Neuronal stem cell (in vitro differentiated cells): Measurements from ENCODE around the gene TMEM9.

Source experiments
- DNase-seq: peaks from one replicate; pipeline ENCODE4 v3.0.0-alpha.2; 2013; ENCODE audit warnings: low spot score
- H2AFZ ChIP-seq: one replicate; pipeline ENCODE4 v1.6.1; 2013; ENCODE audit warnings: mild to moderate bottlenecking, low read length, inconsistent platforms
- H2AK5ac ChIP-seq: 2 replicates; pipeline ENCODE4 v1.6.1; 2013; ENCODE audit warnings: low read depth, mild to moderate bottlenecking, inconsistent platforms, low read length, moderate library complexity, mixed read lengths
- H2BK120ac ChIP-seq: 2 replicates; pipeline ENCODE4 v1.6.1; 2013; ENCODE audit warnings: low read depth, mild to moderate bottlenecking, inconsistent platforms, low read length, moderate library complexity, mixed read lengths
- H2BK12ac ChIP-seq: one replicate; pipeline ENCODE4 v1.6.1; 2013; ENCODE audit warnings: low read length, inconsistent platforms
- H2BK15ac ChIP-seq: 2 replicates; pipeline ENCODE4 v1.6.1; 2013; ENCODE audit warnings: mild to moderate bottlenecking, low read length, inconsistent platforms, mixed read lengths
- H2BK5ac ChIP-seq: one replicate; pipeline ENCODE4 v1.6.1; 2013; ENCODE audit warnings: inconsistent platforms, mild to moderate bottlenecking, low read length, moderate library complexity
- H3K14ac ChIP-seq: one replicate; pipeline ENCODE4 v1.6.1; 2013; ENCODE audit warnings: low read length, inconsistent platforms
- H3K18ac ChIP-seq: 2 replicates; pipeline ENCODE4 v1.6.1; 2013; ENCODE audit warnings: low read length, inconsistent platforms
- H3K23ac ChIP-seq: 2 replicates; pipeline ENCODE4 v1.6.1; 2013; ENCODE audit warnings: low read depth, mild to moderate bottlenecking, mixed read lengths, low read length, inconsistent platforms; ENCODE audit not compliant: poor library complexity
- H3K27ac ChIP-seq: replicated peaks from 3 replicates; pipeline ENCODE4 v1.5.1; 2013; ENCODE audit warnings: low read length, inconsistent platforms
- H3K27me3 ChIP-seq, 3 experiments: 2 replicates each; pipeline ENCODE4 v1.6.1; 2013; ENCODE audit warnings: low read length in 3 of 3, mild to moderate bottlenecking in 2 of 3, inconsistent platforms in 1 of 3, low read depth in 1 of 3, mixed read lengths in 1 of 3, moderate library complexity in 1 of 3; ENCODE audit not compliant: control insufficient read depth in 3 of 3, insufficient read depth in 3 of 3
- H3K36me3 ChIP-seq, 2 donors: replicated peaks in 1 of 2; 2 replicates each; pipeline ENCODE4 v1.6.1; 2013; ENCODE audit warnings: low read length in 2 of 2; ENCODE audit not compliant: control insufficient read depth in 2 of 2, insufficient read depth in 2 of 2
- H3K4ac ChIP-seq: 2 replicates; pipeline ENCODE4 v1.6.1; 2013; ENCODE audit warnings: inconsistent platforms, mild to moderate bottlenecking, low read length, moderate library complexity
- H3K4me1 ChIP-seq, 2 donors: 1 replicate in 1 of 2; 2 replicates in 1 of 2; pipeline ENCODE4 v1.6.1; 2013; ENCODE audit warnings: low read length in 2 of 2, low read depth in 1 of 2; ENCODE audit not compliant: control insufficient read depth in 2 of 2, insufficient read depth in 1 of 2
- H3K4me2 ChIP-seq: one replicate; pipeline ENCODE4 v1.6.1; 2013; ENCODE audit warnings: mild to moderate bottlenecking, low read length, inconsistent platforms; ENCODE audit not compliant: insufficient read depth, poor library complexity, severe bottlenecking
- H3K4me3 ChIP-seq, 2 donors: 2 replicates each; pipeline ENCODE4 v1.5.1; 2013; ENCODE audit warnings: low read length in 2 of 2, mild to moderate bottlenecking in 2 of 2, inconsistent platforms in 1 of 2, moderate library complexity in 1 of 2
- H3K79me1 ChIP-seq: one replicate; pipeline ENCODE4 v1.6.1; 2013; ENCODE audit warnings: low read depth, mild to moderate bottlenecking, inconsistent platforms, low read length, moderate library complexity
- H3K9ac ChIP-seq: one replicate; pipeline ENCODE4 v1.6.1; 2013; ENCODE audit warnings: mild to moderate bottlenecking, low read depth, low read length, inconsistent platforms; ENCODE audit not compliant: poor library complexity
- H3K9me3 ChIP-seq, 2 donors: replicated peaks in 1 of 2; 2 replicates each; pipeline versions ENCODE3 to v1.6.1; 2013; ENCODE audit warnings: low read length in 2 of 2, mild to moderate bottlenecking in 2 of 2, inconsistent platforms in 1 of 2, low read depth in 1 of 2, mixed read lengths in 1 of 2, moderate library complexity in 1 of 2; ENCODE audit not compliant: control insufficient read depth in 2 of 2, insufficient read depth in 1 of 2
- H4K8ac ChIP-seq: one replicate; pipeline ENCODE4 v1.6.1; 2013; ENCODE audit warnings: low read depth, mild to moderate bottlenecking, inconsistent platforms, low read length, moderate library complexity
- H4K91ac ChIP-seq: one replicate; pipeline ENCODE4 v1.6.1; 2013; ENCODE audit warnings: low read length, low read depth, mild to moderate bottlenecking, inconsistent platforms; ENCODE audit not compliant: poor library complexity
- WGBS, 2 donors: extraction: QIAGEN DNeasy Blood & Tissue Kit; methylation state at CpG; one replicate each; pipeline ENCODE4 v1.1.7; 2013; ENCODE audit warnings: missing lambda C conversion rate in 2 of 2, mixed read lengths in 1 of 2; ENCODE audit not compliant: insufficient read length in 2 of 2, insufficient replicate concordance in 1 of 2; ENCODE audit errors: extremely low coverage in 2 of 2; 5-methylcytosine and 5-hydroxymethylcytosine counted together

TMEM9 gene

GRCh38 chr1:201096977-201097856 is 57.1 kb downstream of the TMEM9 start:
- no peaks in the 10 kb centered on the region for H3K36me3 ChIP-seq
- no peak overlapping the region for H4K91ac ChIP-seq
- H3K4me1 ChIP-seq, result peaks cover 22 to 43% of the 10 kb centered on the region in 2 donors
- no peaks in the 10 kb centered on the region for H3K79me1 ChIP-seq
- H3K9me3 ChIP-seq, result no peaks in the 10 kb centered on the region
- no peak overlapping the region for H2AK5ac ChIP-seq
- no peak overlapping the region for H3K9ac ChIP-seq
- H3K4ac ChIP-seq, result no peak overlapping the region
- no peak for DNase-seq
- H4K8ac ChIP-seq, result peak overlapping the region; percentile 7
- no CpG with 5 or more reads among the region's 17 CpGs for WGBS, 2 donors
- no peak overlapping the region for H3K4me2 ChIP-seq
- H3K18ac ChIP-seq, result peak overlapping the region; percentile 11
- no peak overlapping the region for H3K14ac ChIP-seq
- no peaks in the 10 kb centered on the region for H3K27me3 ChIP-seq
- H2BK120ac ChIP-seq, result no peak overlapping the region
- H3K4me3 ChIP-seq, result no peak overlapping the region
- H2BK15ac ChIP-seq, result no peak overlapping the region
- peak overlapping the region; percentile 47 for H2AFZ ChIP-seq
- no peak overlapping the region for H3K23ac ChIP-seq
- H2BK5ac ChIP-seq, result no peak overlapping the region
- no peak overlapping the region for H3K27ac ChIP-seq
- H2BK12ac ChIP-seq, result no peak overlapping the region

GRCh38 chr1:201096041-201096461 is 58.2 kb downstream of the TMEM9 start:
- Histone ChIP-seq H4K91ac (no peak overlapping the region), H2BK120ac (no peak overlapping the region), H3K9me3 (no peaks in the 10 kb centered on the region), H3K4ac (no peak overlapping the region), H3K23ac (no peak overlapping the region), H3K36me3 (no peaks in the 10 kb centered on the region), H2AK5ac (no peak overlapping the region), H3K27me3 (no peaks in the 10 kb centered on the region), H2BK5ac (no peak overlapping the region), H3K79me1 (no peaks in the 10 kb centered on the region), H3K4me1 (peaks cover 22 to 43% of the 10 kb centered on the region in 2 donors), H3K14ac (no peak overlapping the region), H4K8ac (no peak overlapping the region), H2BK15ac (no peak overlapping the region), H2AFZ (peak overlapping the region; percentile 62), H3K4me2 (no peak overlapping the region), H3K4me3 (no peak overlapping the region), H3K27ac (no peak overlapping the region), H3K9ac (no peak overlapping the region), H3K18ac (no peak overlapping the region), H2BK12ac (no peak overlapping the region)
- DNase-seq, result no peak
- no CpG with 5 or more reads among the region's 5 CpGs for WGBS, 2 donors

DNA sequence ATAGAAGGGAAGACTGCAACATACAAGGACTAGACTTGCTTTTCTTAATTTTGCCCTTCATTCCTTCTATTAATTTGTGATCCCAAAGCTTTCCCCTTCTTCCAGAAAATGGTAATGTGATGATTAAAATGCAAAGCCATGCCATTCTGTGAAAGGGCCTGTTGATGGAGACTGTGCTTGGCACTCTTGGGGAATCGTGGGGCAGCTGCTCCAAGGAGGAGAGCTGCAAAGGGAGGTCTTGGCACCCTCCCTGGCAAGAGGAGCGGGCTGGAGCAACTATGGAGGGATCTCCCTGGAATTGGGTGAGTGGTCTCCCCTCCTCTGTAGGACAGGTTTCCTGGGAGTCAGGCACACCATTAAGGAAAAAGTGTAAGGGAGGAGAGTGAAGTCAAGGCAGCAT is 58.7 kb downstream of the TMEM9 start:
- no peak overlapping the region for H2BK5ac ChIP-seq
- WGBS, 2 donors, result no CpG with 5 or more reads among the region's 2 CpGs
- H3K27ac ChIP-seq, result no peak overlapping the region
- H3K4me1 ChIP-seq, result peaks cover 22 to 43% of the 10 kb centered on the region in 2 donors
- H3K36me3 ChIP-seq, result no peaks in the 10 kb centered on the region
- no peak overlapping the region for H3K4ac ChIP-seq
- no peak overlapping the region for H2BK15ac ChIP-seq
- H3K4me3 ChIP-seq, result no peak overlapping the region
- no peak overlapping the region for H3K4me2 ChIP-seq
- no peak for DNase-seq
- no peak overlapping the region for H3K18ac ChIP-seq
- no peak overlapping the region for H4K8ac ChIP-seq
- no peak overlapping the region for H4K91ac ChIP-seq
- H2BK120ac ChIP-seq, result no peak overlapping the region
- no peak overlapping the region for H2BK12ac ChIP-seq
- no peaks in the 10 kb centered on the region for H3K27me3 ChIP-seq
- no peak overlapping the region for H2AK5ac ChIP-seq
- H2AFZ ChIP-seq, result peak overlapping the region; percentile 62
- no peak overlapping the region for H3K9ac ChIP-seq
- no peaks in the 10 kb centered on the region for H3K9me3 ChIP-seq
- H3K79me1 ChIP-seq, result no peaks in the 10 kb centered on the region
- no peak overlapping the region for H3K23ac ChIP-seq
- H3K14ac ChIP-seq, result no peak overlapping the region

DNA sequence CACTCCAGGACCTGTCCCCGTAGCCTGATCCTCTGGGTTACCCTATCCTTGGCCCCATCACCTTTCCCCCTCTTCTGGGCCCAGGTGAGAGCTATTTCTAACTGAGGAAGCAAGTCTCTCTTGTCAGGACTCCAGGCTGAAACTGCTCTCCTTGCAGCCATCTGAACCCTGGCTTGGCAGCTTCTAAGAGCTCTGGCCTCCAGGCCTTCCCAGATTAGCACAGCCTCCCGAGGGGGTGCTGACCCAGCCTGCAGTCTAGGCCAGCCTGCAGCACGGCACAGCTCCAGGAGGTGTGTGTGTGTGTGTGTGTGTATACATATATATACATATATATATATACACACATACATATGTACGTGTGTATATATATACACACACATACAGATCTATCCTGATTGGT is 59.4 kb downstream of the TMEM9 start:
- Histone ChIP-seq H3K9me3 (no peaks in the 10 kb centered on the region), H2BK12ac (no peak overlapping the region), H4K8ac (no peak overlapping the region), H2BK15ac (no peak overlapping the region), H3K4me3 (no peak overlapping the region), H3K27ac (no peak overlapping the region), H2AFZ (no peak overlapping the region), H3K18ac (no peak overlapping the region), H4K91ac (no peak overlapping the region), H2BK120ac (no peak overlapping the region), H3K23ac (no peak overlapping the region), H3K36me3 (no peaks in the 10 kb centered on the region), H3K4me1 (peaks cover 21 to 44% of the 10 kb centered on the region in 2 donors), H3K14ac (no peak overlapping the region), H2AK5ac (no peak overlapping the region), H3K9ac (no peak overlapping the region), H3K27me3 (no peaks in the 10 kb centered on the region), H2BK5ac (no peak overlapping the region), H3K4ac (no peak overlapping the region), H3K4me2 (no peak overlapping the region), H3K79me1 (no peaks in the 10 kb centered on the region)
- DNase-seq, result no peak
- no CpG with 5 or more reads among the region's 4 CpGs for WGBS, 2 donors
